Muscle layer of duodenum (tissue), 2 donors: ENCODE measurements around the gene WASHC2C.
"Not testable (repeated sequence)": the region's sequence is repeated elsewhere in the genome, so short reads cannot be mapped to it uniquely, and the experiment has no call there.

ENCODE experiments used
- H3K27ac ChIP-seq: one replicate; pipeline ENCODE4 v1.7.0; 2013; ENCODE audit warnings: mild to moderate bottlenecking, low read length
- H3K27me3 ChIP-seq: one replicate; pipeline ENCODE4 v1.7.0; 2013; ENCODE audit warnings: low read depth, mild to moderate bottlenecking, control low read depth, low read length
- H3K36me3 ChIP-seq, 2 donors: one replicate each; pipeline ENCODE4 v1.7.0; 2013; ENCODE audit warnings: low read length in 2 of 2, control low read depth in 1 of 2, mild to moderate bottlenecking in 1 of 2; ENCODE audit not compliant: insufficient read depth in 2 of 2, control insufficient read depth in 1 of 2
- H3K4me1 ChIP-seq, 2 donors: one replicate each; pipeline ENCODE4 v1.7.0; 2013; ENCODE audit warnings: low read length in 2 of 2, mild to moderate bottlenecking in 2 of 2, control low read depth in 1 of 2, moderate library complexity in 1 of 2; ENCODE audit not compliant: insufficient read depth in 2 of 2, control insufficient read depth in 1 of 2
- H3K4me3 ChIP-seq, 2 donors: one replicate each; pipeline ENCODE4 v1.7.0; 2013; ENCODE audit warnings: low read length in 2 of 2, low read depth in 1 of 2, mild to moderate bottlenecking in 1 of 2
- H3K9me3 ChIP-seq, 2 donors: one replicate each; pipeline ENCODE4 v1.7.0; 2013; ENCODE audit warnings: low read length in 2 of 2, control low read depth in 1 of 2, mild to moderate bottlenecking in 1 of 2; ENCODE audit not compliant: control insufficient read depth in 1 of 2
- donor health status: healthy.

The WASHC2C gene

GRCh38 chr10:45742014-45742413 lies 14.9 kb downstream of the WASHC2C start:
- H3K27ac ChIP-seq, H3K36me3 ChIP-seq, H3K9me3 ChIP-seq, H3K4me1 ChIP-seq, H3K4me3 ChIP-seq, H3K27me3 ChIP-seq: not testable (repeated sequence)

- H3K27me3 ChIP-seq, H3K9me3 ChIP-seq, H3K27ac ChIP-seq, H3K4me3 ChIP-seq, H3K4me1 ChIP-seq, H3K36me3 ChIP-seq: not testable (repeated sequence)
Measured at GRCh38 chr10:45751141-45751540, 24.1 kb downstream of the WASHC2C start.

GRCh38 chr10:45752210-45752609 lies 25.1 kb downstream of the WASHC2C start:
- H3K36me3 ChIP-seq, H3K4me1 ChIP-seq, H3K27ac ChIP-seq, H3K27me3 ChIP-seq, H3K4me3 ChIP-seq, H3K9me3 ChIP-seq: not testable (repeated sequence)

GRCh38 chr10:45753979-45754495 lies 27.0 kb downstream of the WASHC2C start:
- not testable (repeated sequence) for H3K4me3 ChIP-seq, H3K9me3 ChIP-seq, H3K4me1 ChIP-seq, H3K27ac ChIP-seq, H3K36me3 ChIP-seq, H3K27me3 ChIP-seq

GRCh38 chr10:45755083-45755482 lies 28.0 kb downstream of the WASHC2C start:
- not testable (repeated sequence) for H3K4me1 ChIP-seq, H3K36me3 ChIP-seq, H3K4me3 ChIP-seq, H3K9me3 ChIP-seq, H3K27me3 ChIP-seq, H3K27ac ChIP-seq

- H3K4me1 ChIP-seq, H3K27me3 ChIP-seq, H3K9me3 ChIP-seq, H3K4me3 ChIP-seq, H3K36me3 ChIP-seq, H3K27ac ChIP-seq: not testable (repeated sequence)
Measured at GRCh38 chr10:45756065-45756464, 29.0 kb downstream of the WASHC2C start.

GRCh38 chr10:45757661-45758396 lies 30.8 kb downstream of the WASHC2C start:
- H3K27ac ChIP-seq, H3K4me3 ChIP-seq, H3K27me3 ChIP-seq, H3K36me3 ChIP-seq, H3K4me1 ChIP-seq, H3K9me3 ChIP-seq: not testable (repeated sequence)

GRCh38 chr10:45761622-45762021 lies 34.6 kb downstream of the WASHC2C start:
- H3K27me3 ChIP-seq, H3K4me3 ChIP-seq, H3K4me1 ChIP-seq, H3K36me3 ChIP-seq, H3K9me3 ChIP-seq, H3K27ac ChIP-seq: not testable (repeated sequence)

- H3K27me3 ChIP-seq, H3K36me3 ChIP-seq, H3K4me3 ChIP-seq, H3K4me1 ChIP-seq, H3K9me3 ChIP-seq, H3K27ac ChIP-seq: not testable (repeated sequence)
Measured at GRCh38 chr10:45763037-45763436, 36.0 kb downstream of the WASHC2C start.

GRCh38 chr10:45768334-45768733 lies 41.3 kb downstream of the WASHC2C start:
- not testable (repeated sequence) for H3K36me3 ChIP-seq

GRCh38 chr10:45771757-45772461 lies 44.8 kb downstream of the WASHC2C start:
- H3K36me3 ChIP-seq, H3K27ac ChIP-seq: not testable (repeated sequence)

More at GRCh38 chr10:45768334-45768733, 41.3 kb downstream of the WASHC2C start:
- not testable (repeated sequence) for H3K4me3 ChIP-seq, H3K4me1 ChIP-seq, H3K9me3 ChIP-seq, H3K27me3 ChIP-seq, H3K27ac ChIP-seq

GRCh38 chr10:45786217-45786616 lies 59.2 kb downstream of the WASHC2C start:
- not testable (repeated sequence) for H3K9me3 ChIP-seq, H3K4me3 ChIP-seq, H3K27me3 ChIP-seq, H3K4me1 ChIP-seq, H3K27ac ChIP-seq
- H3K36me3 ChIP-seq: peaks cover 4 to 19% of the 10 kb centered on the region in 2 donors

More at GRCh38 chr10:45771757-45772461, 44.8 kb downstream of the WASHC2C start:
- H3K4me3 ChIP-seq, H3K27me3 ChIP-seq, H3K4me1 ChIP-seq, H3K9me3 ChIP-seq: not testable (repeated sequence)
